Mucosa of descending colon (tissue), 3 donors: ENCODE data around the gene LRRC74B. TPM values are rescaled to one million over a fixed set of nuclear protein-coding genes. Genes with fewer than 3 reads are reported as not detected.
"Not testable (repeated sequence)": the region's sequence is repeated elsewhere in the genome, so short reads cannot be mapped to it uniquely, and the experiment has no call there.

ENCODE experiments used
- ATAC-seq: fragments of 200-7000 bp; cut with Tn5 transposase; one replicate; pipeline ENCODE4 v1.9.1; 2020; ENCODE audit warnings: mild to moderate bottlenecking, moderate library complexity
- DNase-seq, 3 donors: peaks; one replicate each; pipeline ENCODE4 v3.0.0-alpha.2; 2020
- H3K36me3 ChIP-seq: fragments of 200-600 bp; one replicate; pipeline ENCODE4 v1.8.0; 2021; ENCODE audit warnings: low read depth, mild to moderate bottlenecking
- H3K4me1 ChIP-seq: fragments of 200-600 bp; one replicate; pipeline ENCODE4 v1.8.0; 2021; ENCODE audit warnings: low read depth, mild to moderate bottlenecking
- H3K4me3 ChIP-seq: fragments of 200-600 bp; one replicate; pipeline ENCODE4 v1.8.0; 2021; ENCODE audit warnings: mild to moderate bottlenecking
- H3K9me3 ChIP-seq: fragments of 200-600 bp; one replicate; pipeline ENCODE4 v1.8.0; 2021; ENCODE audit warnings: mild to moderate bottlenecking
- CTCF ChIP-seq: fragments of 200-600 bp; IDR thresholded peaks from one replicate; pipeline ENCODE4 v1.8.0; 2022; ENCODE audit warnings: antibody characterized with exemption, mild to moderate bottlenecking
- intact Hi-C, 2 donors: fragments of 100-400 bp; cut with DNase I in 1 of 2; cut with micrococcal nuclease in 1 of 2; formaldehyde crosslinking; loops; one replicate each; pipeline versions ENCODE4 v1.11.0 to v1.11.1; 2022; cut with DNase I, micrococcal nuclease
- total RNA-seq, 3 donors: library from RNA; stranded (reverse); fragmentation: NEBNext Ultra II Directional in 2 of 3; extraction: Animal tissue kit (Norgen Biotek cat#: 25700) in 2 of 3; gene quantifications; one replicate each; pipeline versions ENCODE4 v1.2.1 to v1.2.4, GENCODE V29; 2021 to 2023
- donor health status: DM: no; HTN: no; CAD: no; lungs with moderate emphysema.
- donor health status: DM: no; HTN: no; CAD: no.
- donor health status: DM: no; HTN: yes; CAD: no.

Gene LRRC74B
- total RNA-seq, 3 donors from 2014 or later, result 0.31 TPM; not detected in 2

- DNase-seq (no peak), ATAC-seq (no peak)
- H3K4me1 ChIP-seq, result no peaks in the 10 kb centered on the region
- H3K36me3 ChIP-seq, result no peaks in the 10 kb centered on the region
- H3K9me3 ChIP-seq, result no peaks in the 10 kb centered on the region
- TF ChIP-seq CTCF, result no peak
- intact Hi-C loops, result no loop called here
- H3K4me3 ChIP-seq, result no peak overlapping the region
These were observed 41.4 kb downstream of the LRRC74B start for GRCh38 chr22:21087119-21087518.

GRCh38 chr22:21087926-21088325 is 42.2 kb downstream of the LRRC74B start:
- H3K4me3 ChIP-seq, intact Hi-C loops, H3K9me3 ChIP-seq, ATAC-seq, H3K4me1 ChIP-seq, H3K36me3 ChIP-seq, DNase-seq: not testable (repeated sequence)

- H3K4me3 ChIP-seq, H3K4me1 ChIP-seq, H3K36me3 ChIP-seq, ATAC-seq, intact Hi-C loops, DNase-seq, H3K9me3 ChIP-seq: not testable (repeated sequence)
These were observed 45.5 kb downstream of the LRRC74B start for GRCh38 chr22:21091220-21091619.

GRCh38 chr22:21092797-21093554 is 47.2 kb downstream of the LRRC74B start:
- Histone ChIP-seq H3K36me3 (no peaks in the 10 kb centered on the region), H3K4me3 (no peak overlapping the region), H3K4me1 (no peaks in the 10 kb centered on the region), H3K9me3 (no peaks in the 10 kb centered on the region)
- no peak for TF ChIP-seq CTCF
- ATAC-seq, result no peak
- intact Hi-C loops, result no loop called here
- DNase-seq, result no peak

GRCh38 chr22:21093555-21094137 is 47.9 kb downstream of the LRRC74B start:
- H3K36me3 ChIP-seq, H3K9me3 ChIP-seq, H3K4me3 ChIP-seq, H3K4me1 ChIP-seq, intact Hi-C loops, DNase-seq, ATAC-seq: not testable (repeated sequence)

- no peaks in the 10 kb centered on the region for H3K4me1 ChIP-seq
- no peak overlapping the region for H3K4me3 ChIP-seq
- ATAC-seq, result no peak
- no peak for TF ChIP-seq CTCF
- H3K9me3 ChIP-seq, result no peaks in the 10 kb centered on the region
- no peak for DNase-seq
- intact Hi-C loops, result no loop called here
- no peaks in the 10 kb centered on the region for H3K36me3 ChIP-seq
These were observed 49.4 kb downstream of the LRRC74B start for GRCh38 chr22:21094911-21095772.

GRCh38 chr22:21095773-21096107 is 50.0 kb downstream of the LRRC74B start:
- intact Hi-C loops, result no loop called here
- H3K36me3 ChIP-seq, result no peaks in the 10 kb centered on the region
- no peaks in the 10 kb centered on the region for H3K4me1 ChIP-seq
- ATAC-seq, result no peak
- H3K4me3 ChIP-seq, result no peak overlapping the region
- H3K9me3 ChIP-seq, result no peaks in the 10 kb centered on the region
- no peak for TF ChIP-seq CTCF
- DNase-seq, result no peak

GRCh38 chr22:21096878-21097277 is 51.1 kb downstream of the LRRC74B start:
- H3K9me3 ChIP-seq, ATAC-seq: not testable (repeated sequence)

More at GRCh38 chr22:21096878-21097277, 51.1 kb downstream of the LRRC74B start:
- H3K4me1 ChIP-seq, intact Hi-C loops, H3K36me3 ChIP-seq, DNase-seq, H3K4me3 ChIP-seq: not testable (repeated sequence)
